GM12874 (cell line): ENCODE results near the gene RAD23A.

Experiments
- CTCF ChIP-seq: IDR thresholded peaks from 2 replicates; pipeline ENCODE4 v1.5.1; 2011; ENCODE audit warnings: low read depth, mild to moderate bottlenecking, control low read depth, low read length, moderate library complexity; ENCODE audit not compliant: insufficient read depth

RAD23A gene

DNA sequence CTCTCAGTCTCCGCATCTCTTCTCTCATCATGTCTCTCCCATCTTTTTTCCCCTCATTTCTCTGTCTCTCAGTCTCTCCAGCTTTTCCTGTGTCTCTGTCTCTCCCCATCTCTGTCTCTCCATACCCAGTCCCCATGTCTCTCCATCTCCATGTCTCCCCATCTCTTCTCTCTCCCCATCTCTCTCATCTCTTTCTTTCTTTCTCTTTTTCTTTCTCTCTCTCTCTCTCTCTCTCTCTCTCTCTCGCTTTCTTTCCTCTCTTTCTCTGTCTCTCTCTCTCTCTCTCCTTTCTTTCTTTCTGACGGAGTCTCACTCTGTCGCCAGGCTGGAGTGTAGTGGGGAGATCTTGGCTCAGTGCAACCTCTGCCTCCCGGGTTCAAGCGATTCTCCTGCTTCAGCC, 37.0 kb downstream of the RAD23A start:
- TF ChIP-seq CTCF: no peak

DNA sequence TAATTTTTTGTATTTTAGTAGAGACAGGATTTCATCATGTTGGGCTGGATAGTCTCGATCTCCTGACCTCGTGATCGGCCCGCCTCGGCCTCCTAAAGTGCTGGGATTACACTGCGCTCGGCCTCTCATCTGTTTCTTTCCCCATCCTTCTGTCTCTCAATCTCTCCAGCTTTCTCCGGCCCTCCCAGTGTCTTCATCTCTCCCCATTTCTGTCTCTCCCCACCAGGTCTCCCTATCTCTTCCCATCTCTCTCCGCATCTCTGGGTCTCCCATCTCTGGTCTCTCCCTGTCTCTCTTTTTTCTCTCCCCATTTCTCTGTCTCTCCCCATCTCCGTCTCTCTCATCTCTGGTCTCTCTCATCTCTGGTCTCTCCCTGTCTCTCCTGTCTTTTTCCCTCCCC, 37.4 kb downstream of the RAD23A start:
- no peak for TF ChIP-seq CTCF

DNA sequence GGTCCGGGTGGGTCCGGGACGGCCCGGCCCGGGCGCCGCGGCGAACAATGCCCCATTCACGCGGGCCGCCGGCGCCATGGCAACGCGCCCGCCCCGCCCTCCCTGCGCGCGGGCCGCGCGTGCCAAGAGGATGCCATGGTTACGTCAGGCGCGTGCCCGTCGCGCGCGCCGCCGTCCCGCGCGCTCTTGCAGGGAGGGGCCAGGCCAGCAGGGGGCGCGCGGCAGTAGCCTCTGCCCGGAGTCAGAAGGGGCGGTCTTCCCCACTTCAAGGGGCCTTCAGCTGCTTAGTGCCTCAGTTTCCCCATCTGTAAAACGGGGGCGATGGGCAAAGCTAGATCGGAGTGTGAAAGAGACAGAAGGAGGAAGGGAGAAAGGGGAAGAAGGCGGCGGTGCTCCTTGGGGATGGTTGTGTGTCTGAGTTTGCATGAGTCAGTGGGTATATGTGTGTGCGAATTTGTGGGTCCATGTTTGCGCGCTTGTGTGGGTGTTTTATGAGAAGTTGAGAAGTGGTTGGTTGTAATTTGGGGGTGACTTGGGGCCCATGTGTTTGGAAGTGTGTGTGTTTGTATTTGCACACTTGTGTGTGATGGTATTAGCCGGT, 38.0 kb downstream of the RAD23A start:
- TF ChIP-seq CTCF: peak; percentile 92

GRCh38 chr19:12984143-12984627, 38.5 kb downstream of the RAD23A start:
- no peak for TF ChIP-seq CTCF

GRCh38 chr19:12984683-12985048, 39.0 kb downstream of the RAD23A start:
- TF ChIP-seq CTCF: no peak

DNA sequence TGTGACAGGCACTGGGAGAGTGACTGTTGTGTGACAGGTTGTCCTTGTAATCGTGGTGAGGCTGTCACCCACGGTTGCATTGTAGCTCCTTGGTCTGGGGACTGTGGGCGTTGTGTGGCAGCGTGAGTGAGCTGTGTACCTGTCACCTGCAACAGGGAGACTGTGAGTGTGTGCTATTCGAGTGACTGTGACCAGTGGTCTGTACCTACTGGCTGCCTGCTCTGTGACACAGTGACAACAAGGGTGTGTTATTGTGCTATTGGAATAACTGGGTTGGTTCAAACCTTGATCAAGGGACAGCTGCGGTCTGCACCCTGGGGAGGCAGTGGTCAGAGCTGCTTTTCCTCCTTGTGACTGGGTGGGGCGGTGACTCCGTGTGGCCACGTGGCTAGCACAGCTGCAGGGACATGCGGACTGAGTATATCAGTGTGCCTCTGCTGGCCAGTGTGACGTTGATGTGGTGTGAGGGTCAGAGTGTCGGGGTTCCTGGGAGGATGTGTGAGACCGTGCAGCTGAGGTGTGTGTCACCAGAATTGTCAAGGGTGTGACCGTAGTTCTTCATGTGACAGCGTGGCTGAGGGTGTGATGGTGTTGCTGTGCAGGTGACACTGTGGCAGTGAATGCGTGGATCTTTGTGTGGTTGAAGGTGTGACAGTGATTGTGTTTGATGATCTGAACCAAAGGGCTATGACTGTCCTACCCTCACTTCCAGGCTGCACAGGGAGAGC, 39.6 kb downstream of the RAD23A start:
- no peak for TF ChIP-seq CTCF

DNA sequence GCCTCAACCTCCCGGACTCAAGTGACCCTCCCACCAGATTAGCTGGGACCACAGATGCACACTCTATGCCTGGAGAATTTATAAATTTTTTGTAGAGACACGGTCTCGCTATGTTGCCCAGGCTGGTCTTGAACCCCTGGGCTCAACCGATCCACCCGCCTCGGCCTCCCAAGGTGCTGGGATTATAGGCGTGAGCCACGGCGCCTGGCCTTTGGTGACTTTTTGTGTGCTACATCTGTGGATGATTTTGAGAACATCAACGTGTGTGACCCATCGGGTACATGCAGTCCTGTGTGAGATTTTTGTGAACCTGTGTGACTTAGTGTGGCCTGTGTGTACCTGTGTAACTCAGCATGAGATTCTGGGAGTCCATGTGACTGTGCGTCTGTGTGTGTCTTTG, 41.1 kb downstream of the RAD23A start:
- no peak for TF ChIP-seq CTCF
